IMR-90 (cell line): ENCODE measurements around the gene SHISA6.

Experiments used
- MAZ ChIP-seq: IDR thresholded peaks from 2 replicates; pipeline ENCODE4 v1.6.1; 2012; ENCODE audit warnings: low read depth, mild to moderate bottlenecking, low read length, improper control_type of control experiment, moderate library complexity, borderline replicate concordance
- MXI1 ChIP-seq: IDR thresholded peaks from 2 replicates; pipeline ENCODE4 v1.6.1; 2012; ENCODE audit warnings: low read depth, mild to moderate bottlenecking, low read length, moderate library complexity, borderline replicate concordance
- NFE2L2 ChIP-seq: fragments of 150-350 bp; IDR thresholded peaks from 2 replicates; pipeline ENCODE4 v1.6.1; 2016; ENCODE audit warnings: low read depth, mild to moderate bottlenecking, low read length
- POLR2A ChIP-seq: IDR thresholded peaks from 2 replicates; pipeline ENCODE4 v1.6.1; 2012; ENCODE audit warnings: mild to moderate bottlenecking, low read depth, low read length
- RAD21 ChIP-seq: IDR thresholded peaks from 2 replicates; pipeline ENCODE4 v1.6.1; 2012; ENCODE audit warnings: low read length, improper control_type of control experiment
- SMC3 ChIP-seq: fragments of 150-350 bp; IDR thresholded peaks from 2 replicates; pipeline ENCODE4 v1.6.1; 2016; ENCODE audit warnings: low read depth, mild to moderate bottlenecking, antibody characterized with exemption, low read length, moderate library complexity
- TF ChIP-seq, protein P1 (sequence below): conservative IDR thresholded peaks from 2 replicates; pipeline ENCODE4 v1.5.1; 2012; ENCODE audit warnings: mild to moderate bottlenecking, low read depth, low read length, improper control_type of control experiment

DNA sequence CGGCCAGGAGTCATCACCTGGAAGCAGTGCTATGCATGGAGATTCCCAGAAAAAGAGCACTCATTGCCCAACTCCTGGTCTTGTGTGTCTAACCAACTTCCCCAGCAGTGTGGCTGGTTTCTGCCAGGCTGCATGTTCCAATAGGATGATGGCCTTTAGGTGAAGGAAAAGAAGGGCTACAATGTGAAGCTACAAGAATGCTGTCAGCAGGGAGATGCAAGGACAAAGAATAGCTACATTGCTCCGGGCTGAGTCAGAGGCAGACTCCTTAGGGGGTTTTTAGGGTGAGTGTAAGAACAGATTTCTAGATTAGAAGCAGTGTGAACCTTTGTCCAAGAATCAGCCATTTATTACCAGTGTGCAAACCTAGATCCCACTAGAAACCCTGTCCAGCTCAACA, 294.2 kb downstream of the SHISA6 start:
- TF ChIP-seq POLR2A (no peak), MAZ (no peak), SMC3 (no peak), NFE2L2 (no peak), MXI1 (no peak), RAD21 (no peak)
- TF ChIP-seq, protein P1, sequence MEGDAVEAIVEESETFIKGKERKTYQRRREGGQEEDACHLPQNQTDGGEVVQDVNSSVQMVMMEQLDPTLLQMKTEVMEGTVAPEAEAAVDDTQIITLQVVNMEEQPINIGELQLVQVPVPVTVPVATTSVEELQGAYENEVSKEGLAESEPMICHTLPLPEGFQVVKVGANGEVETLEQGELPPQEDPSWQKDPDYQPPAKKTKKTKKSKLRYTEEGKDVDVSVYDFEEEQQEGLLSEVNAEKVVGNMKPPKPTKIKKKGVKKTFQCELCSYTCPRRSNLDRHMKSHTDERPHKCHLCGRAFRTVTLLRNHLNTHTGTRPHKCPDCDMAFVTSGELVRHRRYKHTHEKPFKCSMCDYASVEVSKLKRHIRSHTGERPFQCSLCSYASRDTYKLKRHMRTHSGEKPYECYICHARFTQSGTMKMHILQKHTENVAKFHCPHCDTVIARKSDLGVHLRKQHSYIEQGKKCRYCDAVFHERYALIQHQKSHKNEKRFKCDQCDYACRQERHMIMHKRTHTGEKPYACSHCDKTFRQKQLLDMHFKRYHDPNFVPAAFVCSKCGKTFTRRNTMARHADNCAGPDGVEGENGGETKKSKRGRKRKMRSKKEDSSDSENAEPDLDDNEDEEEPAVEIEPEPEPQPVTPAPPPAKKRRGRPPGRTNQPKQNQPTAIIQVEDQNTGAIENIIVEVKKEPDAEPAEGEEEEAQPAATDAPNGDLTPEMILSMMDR = no peak
